ENCODE measurements around the gene LONRF2. TPM values are rescaled to one million over a fixed set of nuclear protein-coding genes. Genes with fewer than 3 reads are reported as not detected.

The LONRF2 gene
- total RNA-seq, 1 experiment from 2014 or later = 9.7 TPM

GRCh38 chr2:100235098-100235497 is 87.2 kb downstream of the LONRF2 start:
- Mint-ChIP-seq H3K36me3 (ENCODE audit: insufficient read depth, unreplicated experiment) (no peaks in the 10 kb centered on the region), H3K27ac (ENCODE audit: unreplicated experiment) (no peak overlapping the region), H3K4me3 (ENCODE audit: low read depth, unreplicated experiment) (no peak overlapping the region), H3K27me3 (ENCODE audit: unreplicated experiment) (peaks cover 77% of the 10 kb centered on the region), H3K4me1 (ENCODE audit: low read depth, unreplicated experiment) (no peaks in the 10 kb centered on the region), H3K9me3 (ENCODE audit: low read depth, unreplicated experiment) (no peaks in the 10 kb centered on the region)
- TF ChIP-seq, protein P1, sequence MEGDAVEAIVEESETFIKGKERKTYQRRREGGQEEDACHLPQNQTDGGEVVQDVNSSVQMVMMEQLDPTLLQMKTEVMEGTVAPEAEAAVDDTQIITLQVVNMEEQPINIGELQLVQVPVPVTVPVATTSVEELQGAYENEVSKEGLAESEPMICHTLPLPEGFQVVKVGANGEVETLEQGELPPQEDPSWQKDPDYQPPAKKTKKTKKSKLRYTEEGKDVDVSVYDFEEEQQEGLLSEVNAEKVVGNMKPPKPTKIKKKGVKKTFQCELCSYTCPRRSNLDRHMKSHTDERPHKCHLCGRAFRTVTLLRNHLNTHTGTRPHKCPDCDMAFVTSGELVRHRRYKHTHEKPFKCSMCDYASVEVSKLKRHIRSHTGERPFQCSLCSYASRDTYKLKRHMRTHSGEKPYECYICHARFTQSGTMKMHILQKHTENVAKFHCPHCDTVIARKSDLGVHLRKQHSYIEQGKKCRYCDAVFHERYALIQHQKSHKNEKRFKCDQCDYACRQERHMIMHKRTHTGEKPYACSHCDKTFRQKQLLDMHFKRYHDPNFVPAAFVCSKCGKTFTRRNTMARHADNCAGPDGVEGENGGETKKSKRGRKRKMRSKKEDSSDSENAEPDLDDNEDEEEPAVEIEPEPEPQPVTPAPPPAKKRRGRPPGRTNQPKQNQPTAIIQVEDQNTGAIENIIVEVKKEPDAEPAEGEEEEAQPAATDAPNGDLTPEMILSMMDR (IDR thresholded peaks at IDR 0.05; ENCODE audit: unreplicated experiment) = no peak
- intact Hi-C loops (cut with micrococcal nuclease; ENCODE audit: unreplicated experiment) = no loop called here
- no TSS peak for BruUV-seq (replicated peaks)
- CTCF ChIA-PET = no interaction called here
- DNase-seq = no peak

- Mint-ChIP-seq H3K9me3 (ENCODE audit: low read depth, unreplicated experiment) (no peaks in the 10 kb centered on the region), H3K36me3 (ENCODE audit: insufficient read depth, unreplicated experiment) (no peaks in the 10 kb centered on the region), H3K27ac (ENCODE audit: unreplicated experiment) (no peak overlapping the region), H3K27me3 (ENCODE audit: unreplicated experiment) (peaks cover 73% of the 10 kb centered on the region), H3K4me3 (ENCODE audit: low read depth, unreplicated experiment) (no peak overlapping the region), H3K4me1 (ENCODE audit: low read depth, unreplicated experiment) (no peaks in the 10 kb centered on the region)
- TF ChIP-seq, protein P1 (IDR thresholded peaks at IDR 0.05; ENCODE audit: unreplicated experiment) = no peak
- intact Hi-C loops (cut with micrococcal nuclease; ENCODE audit: unreplicated experiment) = no loop called here
- no TSS peak for BruUV-seq (replicated peaks)
- no peak for DNase-seq
- CTCF ChIA-PET = no interaction called here
These were observed 88.2 kb downstream of the LONRF2 start for GRCh38 chr2:100234141-100234540.

DNA sequence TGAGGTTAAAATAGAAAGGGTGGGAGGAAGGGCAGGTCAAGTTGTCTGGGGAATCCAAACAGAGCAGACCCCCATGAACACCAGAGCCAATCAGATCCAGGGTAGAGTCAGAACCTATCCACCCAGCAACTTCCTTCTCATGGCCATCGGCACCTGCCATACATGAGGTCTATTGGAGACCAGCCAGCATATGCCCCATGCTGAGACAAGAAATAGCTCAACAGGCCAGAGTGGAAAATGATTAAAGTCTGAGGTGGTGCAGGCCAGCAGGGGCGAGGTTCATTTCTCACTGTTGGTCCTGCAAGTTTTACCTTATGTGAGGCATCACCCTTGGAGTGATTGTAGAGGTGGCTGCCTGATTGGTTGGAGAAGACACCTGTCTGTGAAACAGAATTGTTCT is 89.2 kb downstream of the LONRF2 start:
- TF ChIP-seq, protein P1 (IDR thresholded peaks at IDR 0.05; ENCODE audit: unreplicated experiment) = no peak
- no peaks in the 10 kb centered on the region for H3K4me1 Mint-ChIP-seq (ENCODE audit: low read depth, unreplicated experiment)
- peaks cover 79% of the 10 kb centered on the region for H3K27me3 Mint-ChIP-seq (ENCODE audit: unreplicated experiment)
- H3K36me3 Mint-ChIP-seq (ENCODE audit: insufficient read depth, unreplicated experiment) = no peaks in the 10 kb centered on the region
- H3K9me3 Mint-ChIP-seq (ENCODE audit: low read depth, unreplicated experiment) = no peaks in the 10 kb centered on the region
- intact Hi-C loops (cut with micrococcal nuclease; ENCODE audit: unreplicated experiment) = no loop called here
- no peak overlapping the region for H3K27ac Mint-ChIP-seq (ENCODE audit: unreplicated experiment)
- BruUV-seq (replicated peaks) = no TSS peak
- no peak for DNase-seq
- no peak overlapping the region for H3K4me3 Mint-ChIP-seq (ENCODE audit: low read depth, unreplicated experiment)
- CTCF ChIA-PET = no interaction called here

- DNase-seq = no peak
- no peak overlapping the region for H3K4me3 Mint-ChIP-seq (ENCODE audit: low read depth, unreplicated experiment)
- H3K9me3 Mint-ChIP-seq (ENCODE audit: low read depth, unreplicated experiment) = no peaks in the 10 kb centered on the region
- intact Hi-C loops (cut with micrococcal nuclease; ENCODE audit: unreplicated experiment) = no loop called here
- H3K36me3 Mint-ChIP-seq (ENCODE audit: insufficient read depth, unreplicated experiment) = no peaks in the 10 kb centered on the region
- TF ChIP-seq, protein P1 (IDR thresholded peaks at IDR 0.05; ENCODE audit: unreplicated experiment) = no peak
- no peak overlapping the region for H3K27ac Mint-ChIP-seq (ENCODE audit: unreplicated experiment)
- CTCF ChIA-PET = interaction anchor here (0.5 kb wide), 1 partner anchor 416 kb away, joined by 3 read pairs; no protein-coding TSS in a partner anchor
- H3K27me3 Mint-ChIP-seq (ENCODE audit: unreplicated experiment) = peaks cover 94% of the 10 kb centered on the region
- no TSS peak for BruUV-seq (replicated peaks)
- no peaks in the 10 kb centered on the region for H3K4me1 Mint-ChIP-seq (ENCODE audit: low read depth, unreplicated experiment)
These were observed 91.5 kb downstream of the LONRF2 start for GRCh38 chr2:100230754-100231153.
